ENCODE results near the gene SULT4A1. TPM values are rescaled to one million over a fixed set of nuclear protein-coding genes. Genes with fewer than 3 reads are reported as not detected.
"Not testable (repeated sequence)": the region's sequence is repeated elsewhere in the genome, so short reads cannot be mapped to it uniquely, and the experiment has no call there.

The SULT4A1 gene
- total RNA-seq, 1 donor from 2014 or later = 79.5 TPM

DNA sequence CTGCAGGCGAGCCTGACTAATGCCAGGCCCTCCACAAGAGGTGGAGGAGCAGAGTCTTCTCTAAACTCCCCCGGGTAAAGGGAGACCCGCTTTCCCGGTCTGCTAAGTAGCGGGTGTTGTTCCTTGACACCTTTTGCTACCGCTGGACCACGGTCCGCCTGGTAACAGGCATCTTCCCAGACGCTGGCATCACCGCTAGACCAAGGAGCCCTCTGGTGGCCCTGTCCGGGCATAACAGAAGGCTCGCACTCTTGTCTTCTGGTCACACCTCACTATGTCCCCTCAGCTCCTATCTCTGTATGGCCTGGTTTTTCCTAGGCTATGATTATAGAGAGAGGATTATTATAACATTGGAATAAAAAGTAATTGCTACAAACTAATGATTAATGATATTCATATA, 42.1 kb upstream of the SULT4A1 start:
- not testable (repeated sequence) for H3K36me3 Mint-ChIP-seq (ENCODE audit: unreplicated experiment); H3K4me1 Mint-ChIP-seq (ENCODE audit: low read depth, unreplicated experiment); H3K27me3 Mint-ChIP-seq (ENCODE audit: unreplicated experiment); H3K9me3 Mint-ChIP-seq (ENCODE audit: unreplicated experiment); H3K4me3 Mint-ChIP-seq (ENCODE audit: unreplicated experiment); H3K27ac Mint-ChIP-seq (ENCODE audit: unreplicated experiment)
- TF ChIP-seq, protein P1, sequence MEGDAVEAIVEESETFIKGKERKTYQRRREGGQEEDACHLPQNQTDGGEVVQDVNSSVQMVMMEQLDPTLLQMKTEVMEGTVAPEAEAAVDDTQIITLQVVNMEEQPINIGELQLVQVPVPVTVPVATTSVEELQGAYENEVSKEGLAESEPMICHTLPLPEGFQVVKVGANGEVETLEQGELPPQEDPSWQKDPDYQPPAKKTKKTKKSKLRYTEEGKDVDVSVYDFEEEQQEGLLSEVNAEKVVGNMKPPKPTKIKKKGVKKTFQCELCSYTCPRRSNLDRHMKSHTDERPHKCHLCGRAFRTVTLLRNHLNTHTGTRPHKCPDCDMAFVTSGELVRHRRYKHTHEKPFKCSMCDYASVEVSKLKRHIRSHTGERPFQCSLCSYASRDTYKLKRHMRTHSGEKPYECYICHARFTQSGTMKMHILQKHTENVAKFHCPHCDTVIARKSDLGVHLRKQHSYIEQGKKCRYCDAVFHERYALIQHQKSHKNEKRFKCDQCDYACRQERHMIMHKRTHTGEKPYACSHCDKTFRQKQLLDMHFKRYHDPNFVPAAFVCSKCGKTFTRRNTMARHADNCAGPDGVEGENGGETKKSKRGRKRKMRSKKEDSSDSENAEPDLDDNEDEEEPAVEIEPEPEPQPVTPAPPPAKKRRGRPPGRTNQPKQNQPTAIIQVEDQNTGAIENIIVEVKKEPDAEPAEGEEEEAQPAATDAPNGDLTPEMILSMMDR (IDR thresholded peaks at IDR 0.05; ENCODE audit: partially characterized antibody, unreplicated experiment) = peak; percentile 68
- DNase-seq = peak; percentile 77

DNA sequence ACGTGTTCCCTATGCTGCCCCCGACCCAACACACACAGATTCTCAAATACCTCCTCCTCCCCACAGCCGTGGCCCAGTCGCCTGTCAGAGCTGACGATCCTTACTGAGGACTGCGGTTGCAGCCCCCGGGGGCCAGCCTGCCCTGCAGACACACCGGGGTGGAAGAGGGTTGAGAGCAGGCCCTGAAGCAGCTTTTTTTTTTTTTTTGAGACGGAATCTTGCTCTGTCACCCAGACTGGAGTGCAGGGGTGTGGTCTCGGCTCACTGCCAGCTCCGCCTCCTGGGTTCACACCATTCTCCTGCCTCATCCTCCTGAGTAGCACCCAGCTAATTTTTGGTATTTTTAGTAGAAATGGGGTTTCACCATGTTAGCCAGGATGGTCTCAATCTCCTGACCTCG, 40.7 kb upstream of the SULT4A1 start:
- not testable (repeated sequence) for H3K4me1 Mint-ChIP-seq (ENCODE audit: low read depth, unreplicated experiment); H3K27me3 Mint-ChIP-seq (ENCODE audit: unreplicated experiment); H3K9me3 Mint-ChIP-seq (ENCODE audit: unreplicated experiment); H3K4me3 Mint-ChIP-seq (ENCODE audit: unreplicated experiment); H3K27ac Mint-ChIP-seq (ENCODE audit: unreplicated experiment); H3K36me3 Mint-ChIP-seq (ENCODE audit: unreplicated experiment); DNase-seq

DNA sequence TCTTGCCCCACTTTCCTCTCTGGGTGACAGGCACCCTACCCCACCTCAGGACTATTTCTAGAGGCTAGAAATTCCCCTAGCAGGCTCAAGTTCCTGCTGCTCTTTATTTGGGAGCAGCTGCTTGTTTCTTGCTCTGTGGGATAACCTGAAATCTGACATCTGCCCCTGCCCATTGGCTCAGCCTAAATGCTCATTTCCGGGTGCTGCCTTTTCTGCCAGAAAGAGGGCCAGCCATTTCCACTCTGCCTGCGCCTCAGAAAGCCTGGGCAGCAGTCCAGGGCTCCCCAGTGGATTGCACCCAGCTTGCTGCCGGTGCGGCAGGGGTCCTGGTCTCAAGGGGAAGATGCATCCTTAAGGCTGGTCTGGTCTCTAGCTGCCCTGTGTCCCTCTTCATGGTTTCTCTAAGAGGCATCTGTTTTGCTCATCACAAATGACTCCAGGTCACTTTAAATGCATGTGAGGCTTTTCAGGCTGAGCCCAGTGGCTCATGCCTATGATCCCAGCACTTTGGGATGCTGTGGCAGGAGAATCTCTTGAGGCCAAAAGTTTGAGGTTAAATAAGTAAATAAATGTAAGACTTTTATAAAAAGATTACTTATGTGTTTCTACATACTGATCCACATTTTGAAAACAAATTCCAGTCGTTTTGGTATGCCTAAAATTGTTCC, 39.8 kb upstream of the SULT4A1 start:
- Mint-ChIP-seq H3K36me3 (ENCODE audit: unreplicated experiment) (no peaks in the 10 kb centered on the region), H3K27me3 (ENCODE audit: unreplicated experiment) (peaks cover 1% of the 10 kb centered on the region)

DNA sequence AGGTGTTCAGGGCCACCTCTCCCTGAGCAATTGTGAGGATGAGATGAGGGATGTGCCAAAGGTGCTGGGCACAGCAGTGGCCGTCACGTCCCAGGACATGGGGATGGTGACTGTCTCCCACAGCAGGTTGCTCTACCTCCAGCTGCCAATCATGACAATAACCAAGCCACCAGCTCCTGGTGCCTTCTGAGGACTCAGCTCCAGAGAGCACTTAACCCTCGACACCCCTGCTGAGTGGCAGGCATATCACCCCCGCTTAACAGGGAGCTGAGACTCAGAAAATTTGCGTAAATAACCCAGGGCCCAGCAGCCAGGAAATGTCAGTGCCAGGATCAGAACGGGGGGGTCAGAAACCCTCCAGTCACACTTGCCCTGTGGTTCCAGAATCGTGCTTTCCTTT, 37.9 kb upstream of the SULT4A1 start:
- Mint-ChIP-seq H3K4me1 (ENCODE audit: low read depth, unreplicated experiment) (peaks cover 2% of the 10 kb centered on the region), H3K27me3 (ENCODE audit: unreplicated experiment) (peaks cover 3% of the 10 kb centered on the region), H3K9me3 (ENCODE audit: unreplicated experiment) (peaks cover 3% of the 10 kb centered on the region)

More for the DNA sequence above, 39.8 kb upstream of the SULT4A1 start:
- no peak for DNase-seq
- Mint-ChIP-seq H3K4me1 (ENCODE audit: low read depth, unreplicated experiment) (peaks cover 6% of the 10 kb centered on the region), H3K4me3 (ENCODE audit: unreplicated experiment) (no peak overlapping the region), H3K9me3 (ENCODE audit: unreplicated experiment) (peaks cover 3% of the 10 kb centered on the region), H3K27ac (ENCODE audit: unreplicated experiment) (no peak overlapping the region)
- TF ChIP-seq, protein P1 (IDR thresholded peaks at IDR 0.05; ENCODE audit: partially characterized antibody, unreplicated experiment) = no peak

DNA sequence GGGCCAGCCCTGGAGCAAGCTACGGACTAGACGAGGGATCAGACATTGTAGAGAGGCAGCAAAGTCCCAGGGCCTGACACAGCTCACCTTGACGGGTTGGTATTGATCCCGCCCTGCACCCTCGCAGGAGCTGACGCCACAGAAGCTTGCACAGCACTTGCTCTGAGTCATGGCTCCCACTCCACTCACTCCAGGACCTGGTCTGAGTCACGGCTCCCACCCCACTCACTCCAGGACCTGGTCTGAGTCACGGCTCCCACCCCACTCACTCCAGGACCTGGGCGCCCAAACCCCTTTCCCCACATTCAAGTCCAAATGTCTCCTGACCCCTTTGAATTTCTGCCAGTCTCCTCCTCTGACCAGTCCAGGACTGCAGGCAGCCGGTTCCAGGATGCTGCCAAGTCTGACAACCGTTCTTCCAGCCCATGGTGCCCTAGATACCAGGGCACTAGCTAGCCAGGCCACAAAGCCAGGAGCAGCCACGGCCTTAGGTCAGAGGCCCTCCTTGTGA, 35.5 kb upstream of the SULT4A1 start:
- TF ChIP-seq, protein P1 (IDR thresholded peaks at IDR 0.05; ENCODE audit: partially characterized antibody, unreplicated experiment) = no peak
- H3K4me3 Mint-ChIP-seq (ENCODE audit: unreplicated experiment) = no peak overlapping the region
- peaks cover 2% of the 10 kb centered on the region for H3K4me1 Mint-ChIP-seq (ENCODE audit: low read depth, unreplicated experiment)
- no peak overlapping the region for H3K27ac Mint-ChIP-seq (ENCODE audit: unreplicated experiment)
- H3K27me3 Mint-ChIP-seq (ENCODE audit: unreplicated experiment) = peaks cover 2% of the 10 kb centered on the region
- no peak for DNase-seq
- no peaks in the 10 kb centered on the region for H3K36me3 Mint-ChIP-seq (ENCODE audit: unreplicated experiment)
- H3K9me3 Mint-ChIP-seq (ENCODE audit: unreplicated experiment) = peaks cover 1% of the 10 kb centered on the region

More for the DNA sequence above, 37.9 kb upstream of the SULT4A1 start:
- no peak overlapping the region for H3K27ac Mint-ChIP-seq (ENCODE audit: unreplicated experiment)
- TF ChIP-seq, protein P1 (IDR thresholded peaks at IDR 0.05; ENCODE audit: partially characterized antibody, unreplicated experiment) = no peak
- DNase-seq = no peak
- no peak overlapping the region for H3K4me3 Mint-ChIP-seq (ENCODE audit: unreplicated experiment)
- no peaks in the 10 kb centered on the region for H3K36me3 Mint-ChIP-seq (ENCODE audit: unreplicated experiment)

All from glutamatergic neuron (in vitro differentiated cells).